Osteoblast (primary cell): ENCODE results near the gene CTNND2. TPM values are rescaled to one million over a fixed set of nuclear protein-coding genes. Genes with fewer than 3 reads are reported as not detected.

Experiments used
- DNase-seq: peaks from one replicate; pipeline ENCODE4 v3.0.0; 2011; ENCODE audit warnings: low spot score, mixed read lengths; ENCODE audit not compliant: insufficient read length; ENCODE audit errors: missing footprints
- H2AFZ ChIP-seq: 2 replicates; pipeline ENCODE4 v1.6.0; 2011; ENCODE audit warnings: mild to moderate bottlenecking, low read length
- H3K27ac ChIP-seq: 2 replicates; pipeline ENCODE4 v1.5.1; 2011; ENCODE audit warnings: mild to moderate bottlenecking, low read depth, low read length, moderate library complexity
- H3K27me3 ChIP-seq: 2 replicates; pipeline ENCODE4 v1.6.0; 2012; ENCODE audit warnings: mild to moderate bottlenecking, control low read depth, inconsistent platforms, low read length, moderate library complexity; ENCODE audit not compliant: insufficient read depth
- H3K36me3 ChIP-seq: 2 replicates; pipeline ENCODE4 v1.5.1; 2011; ENCODE audit warnings: mild to moderate bottlenecking, low read length, control low read depth, moderate library complexity; ENCODE audit not compliant: insufficient read depth
- H3K4me1 ChIP-seq: 2 replicates; pipeline ENCODE4 v1.5.1; 2011; ENCODE audit warnings: mild to moderate bottlenecking, low read length, control low read depth, moderate library complexity; ENCODE audit not compliant: insufficient read depth
- H3K4me2 ChIP-seq: 2 replicates; pipeline ENCODE4 v1.6.0; 2011; ENCODE audit warnings: mild to moderate bottlenecking, low read length; ENCODE audit not compliant: insufficient read depth
- H3K4me3 ChIP-seq: fragments of 200-600 bp; sonication (generic); 3 replicates; pipeline ENCODE4 v1.5.1; 2012; ENCODE audit warnings: mild to moderate bottlenecking, low read length, inconsistent platforms; ENCODE audit not compliant: insufficient read depth
- H3K79me2 ChIP-seq: 2 replicates; pipeline ENCODE4 v1.6.0; 2012; ENCODE audit warnings: mild to moderate bottlenecking, low read length, control low read depth, inconsistent platforms; ENCODE audit not compliant: insufficient read depth
- H3K9me3 ChIP-seq: 2 replicates; pipeline ENCODE4 v1.5.1; 2011; ENCODE audit warnings: low read depth, low read length, control low read depth
- H4K20me1 ChIP-seq: 2 replicates; pipeline ENCODE4 v1.6.0; 2012; ENCODE audit warnings: mild to moderate bottlenecking, low read length, control low read depth; ENCODE audit not compliant: insufficient read depth
- CTCF ChIP-seq: IDR thresholded peaks from 2 replicates; pipeline ENCODE4 v1.5.1; 2011; ENCODE audit warnings: mild to moderate bottlenecking, low read depth, low read length, moderate library complexity; ENCODE audit errors: extremely low read depth
- total RNA-seq: library from RNA; depleted of rRNA; stranded (reverse); fragments of >200 nt; gene quantifications from 2 replicates; pipeline ENCODE4 v1.2.3, GENCODE V29; 2012

CTNND2 gene
- total RNA-seq, 1 donor, result not detected

GRCh38 chr5:11273180-11273903 is 630.9 kb downstream of the CTNND2 start:
- no peaks in the 10 kb centered on the region for H4K20me1 ChIP-seq
- no peak for DNase-seq
- no peak for TF ChIP-seq CTCF

GRCh38 chr5:11269515-11269914 is 634.7 kb downstream of the CTNND2 start:
- no peak overlapping the region for H3K4me2 ChIP-seq
- H3K27me3 ChIP-seq, result no peaks in the 10 kb centered on the region
- H3K4me1 ChIP-seq, result no peaks in the 10 kb centered on the region
- no peak for DNase-seq
- no peak for TF ChIP-seq CTCF
- no peaks in the 10 kb centered on the region for H3K9me3 ChIP-seq
- no peak overlapping the region for H3K27ac ChIP-seq
- H2AFZ ChIP-seq, result no peak overlapping the region
- H3K4me3 ChIP-seq, result no peak overlapping the region
- no peaks in the 10 kb centered on the region for H3K36me3 ChIP-seq
- H3K79me2 ChIP-seq, result no peaks in the 10 kb centered on the region
- H4K20me1 ChIP-seq, result no peaks in the 10 kb centered on the region

More at GRCh38 chr5:11273180-11273903, 630.9 kb downstream of the CTNND2 start:
- no peaks in the 10 kb centered on the region for H3K36me3 ChIP-seq
- H3K9me3 ChIP-seq, result no peaks in the 10 kb centered on the region
- H3K27ac ChIP-seq, result no peak overlapping the region
- H2AFZ ChIP-seq, result no peak overlapping the region
- no peaks in the 10 kb centered on the region for H3K27me3 ChIP-seq
- no peaks in the 10 kb centered on the region for H3K4me1 ChIP-seq
- H3K79me2 ChIP-seq, result no peaks in the 10 kb centered on the region
- no peak overlapping the region for H3K4me3 ChIP-seq
- no peak overlapping the region for H3K4me2 ChIP-seq

GRCh38 chr5:11268891-11269290 is 635.4 kb downstream of the CTNND2 start:
- no peaks in the 10 kb centered on the region for H3K36me3 ChIP-seq
- no peak for TF ChIP-seq CTCF
- no peaks in the 10 kb centered on the region for H3K79me2 ChIP-seq
- H3K4me2 ChIP-seq, result no peak overlapping the region
- H3K27me3 ChIP-seq, result no peaks in the 10 kb centered on the region
- no peak overlapping the region for H3K27ac ChIP-seq
- no peaks in the 10 kb centered on the region for H3K9me3 ChIP-seq
- no peak overlapping the region for H2AFZ ChIP-seq
- no peak for DNase-seq
- H4K20me1 ChIP-seq, result no peaks in the 10 kb centered on the region
- no peaks in the 10 kb centered on the region for H3K4me1 ChIP-seq
- H3K4me3 ChIP-seq, result no peak overlapping the region

GRCh38 chr5:11266331-11266730 is 637.9 kb downstream of the CTNND2 start:
- no peak overlapping the region for H2AFZ ChIP-seq
- no peak overlapping the region for H3K4me3 ChIP-seq
- H3K4me1 ChIP-seq, result no peaks in the 10 kb centered on the region
- H3K27ac ChIP-seq, result no peak overlapping the region
- H3K9me3 ChIP-seq, result no peaks in the 10 kb centered on the region
- H3K79me2 ChIP-seq, result no peaks in the 10 kb centered on the region
- no peak for DNase-seq
- H3K4me2 ChIP-seq, result no peak overlapping the region
- H3K36me3 ChIP-seq, result no peaks in the 10 kb centered on the region
- H4K20me1 ChIP-seq, result no peaks in the 10 kb centered on the region
- H3K27me3 ChIP-seq, result no peaks in the 10 kb centered on the region
- no peak for TF ChIP-seq CTCF
